ENCODE results near the gene BABAM2.

Gene BABAM2

GRCh38 chr2:28199995-28200679 is 309.6 kb downstream of the BABAM2 start:
- DNase-seq (ENCODE audit: low read depth, low spot score) = no peak

GRCh38 chr2:28201671-28202180 is 311.2 kb downstream of the BABAM2 start:
- no peak for DNase-seq (ENCODE audit: low read depth, low spot score)

GRCh38 chr2:28202719-28203118 is 312.2 kb downstream of the BABAM2 start:
- no peak for DNase-seq (ENCODE audit: low read depth, low spot score)

GRCh38 chr2:28206762-28207161 is 316.2 kb downstream of the BABAM2 start:
- DNase-seq (ENCODE audit: low read depth, low spot score) = no peak

GRCh38 chr2:28209261-28209691 is 318.7 kb downstream of the BABAM2 start:
- DNase-seq (ENCODE audit: low read depth, low spot score) = no peak

GRCh38 chr2:28209864-28210263 is 319.3 kb downstream of the BABAM2 start:
- no peak for DNase-seq (ENCODE audit: low read depth, low spot score)

- no peak for DNase-seq (ENCODE audit: low read depth, low spot score)
These were observed 320.0 kb downstream of the BABAM2 start for GRCh38 chr2:28210535-28210934.

- DNase-seq (ENCODE audit: low read depth, low spot score) = no peak
These were observed 325.8 kb downstream of the BABAM2 start for GRCh38 chr2:28216331-28216730.

GRCh38 chr2:28217042-28217740 is 326.7 kb downstream of the BABAM2 start:
- no peak for DNase-seq (ENCODE audit: low read depth, low spot score)

- DNase-seq (ENCODE audit: low read depth, low spot score) = no peak
These were observed 328.6 kb downstream of the BABAM2 start for GRCh38 chr2:28219138-28219537.

GRCh38 chr2:28219758-28220368 is 329.3 kb downstream of the BABAM2 start:
- no peak for DNase-seq (ENCODE audit: low read depth, low spot score)

- DNase-seq (ENCODE audit: low read depth, low spot score) = no peak
These were observed 334.3 kb downstream of the BABAM2 start for GRCh38 chr2:28224648-28225472.

- DNase-seq (ENCODE audit: low read depth, low spot score) = no peak
These were observed 335.0 kb downstream of the BABAM2 start for GRCh38 chr2:28225473-28226080.

GRCh38 chr2:28226558-28226957 is 336.0 kb downstream of the BABAM2 start:
- no peak for DNase-seq (ENCODE audit: low read depth, low spot score)

- DNase-seq (ENCODE audit: low read depth, low spot score) = no peak
These were observed 337.0 kb downstream of the BABAM2 start for GRCh38 chr2:28227498-28227897.

- DNase-seq (ENCODE audit: low read depth, low spot score) = no peak
These were observed 338.0 kb downstream of the BABAM2 start for GRCh38 chr2:28228434-28228995.

- DNase-seq (ENCODE audit: low read depth, low spot score) = no peak
These were observed 340.6 kb downstream of the BABAM2 start for GRCh38 chr2:28231110-28231631.

- no peak for DNase-seq (ENCODE audit: low read depth, low spot score)
These were observed 341.8 kb downstream of the BABAM2 start for GRCh38 chr2:28232295-28232694.

- DNase-seq (ENCODE audit: low read depth, low spot score) = no peak
These were observed 342.7 kb downstream of the BABAM2 start for GRCh38 chr2:28233164-28233676.

GRCh38 chr2:28234807-28235206 is 344.3 kb downstream of the BABAM2 start:
- no peak for DNase-seq (ENCODE audit: low read depth, low spot score)

Data from brain pericyte (primary cell).